CD4-positive, alpha-beta T cell treated with Interleukin-4 for 1 hour (primary cell): Measurements from ENCODE around the gene LMF1.

Source experiments
- DNase-seq, 2 donors: peaks; one replicate each; pipeline ENCODE4 v3.0.0-alpha.2; 2020 to 2022

LMF1 gene

GRCh38 chr16:970766-971581 lies at the start of gene LMF1:
Gene LMF1, minus strand, starts transcription at chr16:970984. Its CDS starts 4 bp downstream, at chr16:970980.
- peak; percentile 95 to 97 for DNase-seq

- DNase-seq, result no peak
These were observed 49.3 kb upstream of the LMF1 start for GRCh38 chr16:1020091-1020399.

- no peak for DNase-seq
These were observed 48.7 kb upstream of the LMF1 start for GRCh38 chr16:1019231-1020090.

DNA sequence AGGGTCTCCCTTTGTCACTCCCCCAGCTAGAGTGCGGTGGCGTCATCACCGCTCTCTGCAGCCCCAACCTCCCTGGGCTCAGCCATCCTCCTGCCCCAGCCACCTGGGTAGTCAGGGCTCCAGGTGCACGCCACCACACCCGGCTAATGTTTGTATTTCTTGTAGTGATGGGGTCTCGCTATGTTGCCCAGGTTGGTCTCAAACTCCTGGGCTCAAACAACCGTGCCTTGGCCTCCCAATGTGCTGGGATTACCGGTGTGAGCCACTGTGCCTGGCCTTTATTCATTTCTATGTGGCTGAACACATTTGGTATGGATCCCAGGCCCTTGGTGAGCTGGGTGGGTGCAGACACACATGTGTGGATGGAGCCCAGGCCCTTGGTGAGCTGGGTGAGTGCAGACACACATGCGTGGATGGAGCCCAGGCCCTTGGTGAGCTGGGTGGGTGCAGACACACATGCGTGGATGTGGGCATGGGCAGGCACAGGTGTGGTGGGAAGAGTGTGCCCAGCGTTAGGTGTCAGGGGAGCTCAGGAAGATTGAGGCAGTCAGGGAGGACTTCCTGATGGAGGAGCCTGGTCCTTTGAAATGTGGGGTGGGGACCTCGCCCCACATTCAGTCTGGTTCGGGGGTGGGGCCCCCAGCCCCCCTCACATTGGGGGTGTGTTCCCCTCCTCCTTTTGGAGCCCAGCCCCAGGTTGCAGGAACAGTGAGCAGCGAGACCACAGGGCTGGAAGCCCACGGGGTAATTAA lies 47.8 kb upstream of the LMF1 start:
- no peak for DNase-seq

DNA sequence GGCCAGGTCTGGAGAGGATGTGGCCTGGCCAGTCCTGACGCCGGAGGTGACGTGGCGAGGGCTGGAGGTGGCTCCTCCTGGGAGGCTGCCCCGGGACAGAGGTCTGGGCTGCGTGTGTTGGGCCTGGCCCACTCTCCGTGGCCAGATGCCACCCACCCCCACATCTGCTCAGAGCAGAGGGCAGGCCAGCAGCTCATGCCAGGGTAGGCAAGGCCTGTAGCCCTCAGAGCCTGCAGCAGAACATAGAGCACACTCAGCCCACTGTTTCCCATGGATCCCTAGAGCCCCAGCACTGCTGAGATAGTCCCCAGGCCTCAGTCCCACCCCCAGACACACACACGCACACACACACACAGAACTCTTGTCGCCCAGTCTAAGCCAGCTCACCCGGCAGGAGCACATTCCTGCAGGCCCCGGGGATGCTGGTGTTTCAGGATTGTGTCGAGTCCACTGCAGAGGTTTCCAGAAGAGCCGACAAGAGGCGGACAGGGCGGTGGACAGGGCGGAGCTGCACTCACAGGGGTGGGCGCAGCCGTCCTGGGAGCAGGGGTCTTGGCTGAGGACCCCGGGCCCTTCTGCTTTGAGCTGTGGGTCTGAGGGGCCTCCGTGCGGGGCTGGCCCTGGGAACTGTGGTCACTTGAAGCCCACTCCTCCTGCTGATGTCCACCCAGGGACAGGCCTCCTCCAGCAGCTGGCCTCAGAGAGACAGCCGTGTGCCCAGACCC lies 44.1 kb upstream of the LMF1 start:
- no peak for DNase-seq

GRCh38 chr16:1014221-1014620 lies 43.4 kb upstream of the LMF1 start:
- DNase-seq, result no peak

DNA sequence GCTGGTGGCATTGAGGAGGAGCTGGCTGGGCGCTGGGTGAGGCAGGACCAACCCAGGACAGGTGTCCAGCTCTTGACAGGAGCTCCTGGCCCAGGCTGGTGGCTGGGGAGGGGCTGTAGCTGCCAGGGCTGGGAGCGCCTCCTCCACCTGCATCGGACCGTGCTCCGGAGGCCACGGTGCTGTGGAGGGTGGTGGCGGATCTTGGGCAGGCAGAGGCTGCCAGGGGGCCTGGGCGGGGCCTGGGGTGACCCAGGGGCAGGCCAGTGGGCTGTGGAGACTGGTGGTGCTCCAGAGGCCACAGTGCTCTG lies 42.8 kb upstream of the LMF1 start:
- no peak for DNase-seq

- DNase-seq, result no peak
These were observed 42.2 kb upstream of the LMF1 start for GRCh38 chr16:1012722-1013592.

- no peak for DNase-seq
These were observed 41.4 kb upstream of the LMF1 start for GRCh38 chr16:1012135-1012534.

DNA sequence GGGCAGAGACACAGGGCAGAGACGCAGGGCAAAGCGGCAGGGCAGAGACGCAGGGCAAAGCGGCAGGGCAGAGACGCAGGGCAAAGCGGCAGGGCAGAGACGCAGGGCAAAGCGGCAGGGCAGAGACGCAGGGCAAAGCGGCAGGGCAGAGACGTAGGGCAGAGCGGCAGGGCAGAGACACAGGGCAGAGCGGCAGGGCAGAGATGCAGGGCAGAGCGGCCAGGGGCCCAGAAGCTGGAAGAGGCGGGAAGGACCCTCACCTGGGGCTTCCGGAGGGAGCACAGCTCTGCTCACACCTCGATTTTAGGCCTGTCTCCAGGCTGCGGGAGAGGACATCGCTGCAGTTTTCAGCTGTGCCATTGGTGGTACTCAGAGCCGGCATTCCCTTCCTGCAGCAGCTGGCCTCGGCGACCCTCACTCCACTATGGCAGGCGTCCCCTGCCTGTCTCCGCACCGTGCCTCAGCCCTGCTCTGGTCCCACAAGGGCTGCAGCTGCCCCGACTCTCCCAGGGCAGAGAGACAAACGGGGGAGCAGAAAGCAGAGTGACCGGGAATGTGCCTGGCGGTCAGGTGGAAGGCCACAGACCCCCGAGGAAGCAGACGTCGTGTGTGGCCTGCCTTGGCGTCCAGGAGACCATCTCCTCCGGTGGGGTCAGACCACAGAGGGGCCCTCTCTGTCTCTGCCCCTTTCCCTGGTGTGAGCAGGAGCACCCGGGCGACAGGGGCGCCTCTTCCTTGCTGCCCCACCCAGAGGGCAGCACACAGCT lies 40.7 kb upstream of the LMF1 start:
- DNase-seq, result no peak

DNA sequence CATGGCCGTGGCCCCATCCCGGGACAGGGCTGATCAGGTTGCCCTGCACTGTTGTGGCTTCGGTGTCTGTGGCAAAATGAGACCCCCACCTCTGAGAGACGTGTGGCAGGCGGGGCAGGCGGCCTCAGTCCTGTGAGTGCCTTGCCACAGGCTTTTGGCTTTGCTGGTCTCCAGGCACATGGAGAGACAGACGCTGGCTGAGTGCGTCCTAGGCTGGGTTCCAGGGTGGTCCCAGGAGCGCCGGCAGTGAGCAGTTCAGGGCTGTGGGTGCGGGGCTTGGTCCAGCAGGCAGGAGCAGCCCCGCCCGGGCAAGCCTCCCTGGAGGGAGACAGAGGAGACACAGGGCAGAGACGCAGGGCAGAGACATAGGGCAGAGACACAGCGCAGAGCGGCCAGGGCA lies 40.0 kb upstream of the LMF1 start:
- DNase-seq, result no peak

GRCh38 chr16:1010251-1010650 lies 39.5 kb upstream of the LMF1 start:
- DNase-seq, result no peak

GRCh38 chr16:1009358-1010150 lies 38.8 kb upstream of the LMF1 start:
- no peak for DNase-seq

DNA sequence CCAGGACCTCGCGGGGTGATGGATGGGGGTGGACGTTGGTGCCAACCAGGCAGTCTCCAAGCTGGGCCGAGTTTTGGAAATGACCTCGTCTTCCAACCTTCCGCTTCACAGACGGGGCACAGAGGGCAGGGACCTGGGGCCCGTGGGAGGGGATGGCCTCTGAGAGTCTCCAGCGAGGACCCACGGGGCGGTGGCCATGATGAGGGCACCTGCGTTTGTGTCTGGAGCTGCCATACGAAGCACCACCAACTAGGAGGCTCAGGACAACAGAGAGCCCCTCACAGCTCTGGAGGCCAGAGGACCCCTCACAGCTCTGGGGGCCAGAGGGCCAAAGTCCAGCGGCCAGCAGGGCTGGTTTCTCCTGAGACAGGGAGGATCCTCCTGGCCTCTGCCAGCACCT lies 37.3 kb upstream of the LMF1 start:
- no peak for DNase-seq

GRCh38 chr16:1007284-1007850 lies 36.6 kb upstream of the LMF1 start:
- DNase-seq, result no peak

- no peak for DNase-seq
These were observed 36.0 kb upstream of the LMF1 start for GRCh38 chr16:1006781-1007180.

DNA sequence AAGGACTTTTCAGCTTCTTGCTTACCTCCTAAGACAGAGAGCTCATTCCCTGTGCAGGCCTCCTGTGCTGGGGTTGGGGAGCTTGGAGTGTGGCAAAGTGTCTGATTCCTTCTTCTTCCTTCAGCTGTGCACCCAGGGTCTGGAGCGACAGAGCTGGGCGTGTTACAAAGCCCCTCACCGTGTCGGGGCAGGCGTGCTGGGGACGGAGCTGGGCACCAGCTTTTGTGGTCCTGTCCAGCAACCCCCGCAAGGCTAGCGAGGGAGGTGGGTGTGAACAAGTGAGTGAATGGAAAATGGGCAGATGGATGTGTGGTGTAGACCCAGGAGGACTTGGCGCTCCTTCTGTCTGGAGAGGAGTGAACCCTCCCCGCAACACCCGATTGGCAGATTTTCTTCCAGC lies 34.5 kb upstream of the LMF1 start:
- DNase-seq, result no peak

DNA sequence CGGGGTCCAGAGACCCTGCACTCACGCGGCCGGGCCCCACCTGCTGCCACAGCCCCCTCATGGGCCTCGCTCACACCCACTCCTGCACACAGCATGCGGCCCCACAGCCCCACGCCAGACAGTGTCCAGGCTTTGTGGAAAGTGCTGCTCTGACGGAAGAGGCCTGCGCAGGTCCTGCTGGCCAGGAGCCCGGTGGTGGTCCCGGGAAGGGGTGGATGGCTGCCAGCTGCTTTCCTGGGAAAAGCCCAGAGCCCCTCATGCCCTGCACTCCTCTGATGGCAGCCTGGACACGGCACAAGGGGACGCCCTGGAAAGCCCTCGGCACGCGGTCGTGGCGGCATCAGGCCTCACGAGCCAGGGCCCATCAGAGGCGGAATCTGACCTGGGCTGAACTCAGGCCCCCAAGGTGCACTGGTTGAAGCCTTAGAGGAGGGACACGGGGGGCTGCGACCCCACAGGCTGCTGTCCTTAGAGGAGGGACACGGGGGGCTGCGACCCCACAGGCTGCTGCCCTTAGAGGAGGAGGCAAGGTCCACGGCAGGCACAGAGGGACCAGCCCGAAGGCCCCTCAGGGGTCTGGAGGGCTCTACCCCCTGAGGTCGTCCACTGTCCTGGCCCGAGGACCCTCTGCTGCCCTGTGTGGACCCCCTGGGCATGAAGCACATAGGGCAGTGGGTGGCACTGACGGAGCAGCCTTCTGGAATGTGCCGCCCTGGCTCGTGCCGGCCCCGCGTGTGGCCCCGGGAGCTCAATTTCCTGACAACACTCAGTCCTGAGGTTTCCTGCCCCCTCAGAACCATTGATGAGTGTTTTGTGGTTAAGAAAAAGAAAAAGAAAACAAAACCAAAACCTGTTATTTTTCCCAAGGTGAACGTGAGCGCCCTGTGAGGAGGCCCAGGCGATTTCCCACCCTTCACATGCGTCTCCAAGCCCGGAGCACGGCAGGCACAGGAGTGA lies 32.9 kb upstream of the LMF1 start:
- DNase-seq, result peak in 1 of 2 donors; percentile 61
